ENCODE data around the gene LZTS2.

- no peak for TF ChIP-seq CTCF (IDR thresholded peaks at IDR 0.05)
- TF ChIP-seq EP300 (IDR thresholded peaks at IDR 0.05) = no peak
- no peak for TF ChIP-seq POLR2AphosphoS5 (IDR thresholded peaks at IDR 0.05)
Observed at GRCh38 chr10:101046332-101047238, 47.0 kb downstream of the LZTS2 start.
